IPS DF 6.9 (cell line): Measurements from ENCODE around the gene CTXND1.

Experiments used
- DNase-seq: peaks from one replicate; pipeline ENCODE4 v3.0.0-alpha.2; 2013; ENCODE audit warnings: low read depth, low spot score
- H3K27ac ChIP-seq: one replicate; pipeline ENCODE4 v1.5.1; 2013; ENCODE audit warnings: low read length, control low read depth
- H3K27me3 ChIP-seq: 2 replicates; pipeline ENCODE4 v1.6.1; 2013; ENCODE audit warnings: mild to moderate bottlenecking, low read length; ENCODE audit not compliant: control insufficient read depth, insufficient read depth
- H3K36me3 ChIP-seq: 2 replicates; pipeline ENCODE4 v1.6.1; 2013; ENCODE audit warnings: low read length; ENCODE audit not compliant: control insufficient read depth, insufficient read depth
- H3K4me1 ChIP-seq: 2 replicates; pipeline ENCODE4 v1.6.1; 2013; ENCODE audit warnings: low read length; ENCODE audit not compliant: control insufficient read depth, insufficient read depth
- H3K4me3 ChIP-seq: 2 replicates; pipeline ENCODE4 v1.5.1; 2013; ENCODE audit warnings: mild to moderate bottlenecking, low read length
- H3K9me3 ChIP-seq: 2 replicates; pipeline ENCODE4 v1.6.1; 2013; ENCODE audit warnings: low read length, inconsistent platforms; ENCODE audit not compliant: control insufficient read depth, insufficient read depth
- WGBS: extraction: QIAGEN DNeasy Blood & Tissue Kit; methylation state at CpG from one replicate; pipeline ENCODE4 v1.1.7; 2013; ENCODE audit warnings: mixed read lengths, missing lambda C conversion rate; ENCODE audit not compliant: insufficient read length, insufficient coverage; 5-methylcytosine and 5-hydroxymethylcytosine counted together

The CTXND1 gene

GRCh38 chr15:80240276-80240675, 11.7 kb downstream of the CTXND1 start:
- no CpG with 5 or more reads among the region's 4 CpGs for WGBS
- H3K36me3 ChIP-seq = no peaks in the 10 kb centered on the region
- H3K27me3 ChIP-seq = no peaks in the 10 kb centered on the region
- no peaks in the 10 kb centered on the region for H3K9me3 ChIP-seq
- no peak overlapping the region for H3K27ac ChIP-seq
- no peaks in the 10 kb centered on the region for H3K4me1 ChIP-seq
- no peak overlapping the region for H3K4me3 ChIP-seq
- DNase-seq = no peak

GRCh38 chr15:80234883-80235282, 17.1 kb downstream of the CTXND1 start:
- peak; percentile 37 for DNase-seq
- H3K36me3 ChIP-seq = no peaks in the 10 kb centered on the region
- H3K4me3 ChIP-seq = no peak overlapping the region
- no peak overlapping the region for H3K27ac ChIP-seq
- no peaks in the 10 kb centered on the region for H3K9me3 ChIP-seq
- no peaks in the 10 kb centered on the region for H3K27me3 ChIP-seq
- no CpG with 5 or more reads among the region's 4 CpGs for WGBS
- H3K4me1 ChIP-seq = no peaks in the 10 kb centered on the region

GRCh38 chr15:80233581-80233980, 18.4 kb downstream of the CTXND1 start:
- Histone ChIP-seq H3K27me3 (no peaks in the 10 kb centered on the region), H3K9me3 (no peaks in the 10 kb centered on the region), H3K27ac (no peak overlapping the region), H3K4me1 (no peaks in the 10 kb centered on the region), H3K4me3 (no peak overlapping the region), H3K36me3 (no peaks in the 10 kb centered on the region)
- no peak for DNase-seq
- WGBS = no CpG with 5 or more reads among the region's 9 CpGs

- no peaks in the 10 kb centered on the region for H3K36me3 ChIP-seq
- DNase-seq = no peak
- H3K27ac ChIP-seq = no peak overlapping the region
- no peaks in the 10 kb centered on the region for H3K27me3 ChIP-seq
- no CpG with 5 or more reads among the region's 2 CpGs for WGBS
- no peaks in the 10 kb centered on the region for H3K9me3 ChIP-seq
- no peaks in the 10 kb centered on the region for H3K4me1 ChIP-seq
- no peak overlapping the region for H3K4me3 ChIP-seq
Observed at GRCh38 chr15:80231371-80231770, 20.6 kb downstream of the CTXND1 start.

DNA sequence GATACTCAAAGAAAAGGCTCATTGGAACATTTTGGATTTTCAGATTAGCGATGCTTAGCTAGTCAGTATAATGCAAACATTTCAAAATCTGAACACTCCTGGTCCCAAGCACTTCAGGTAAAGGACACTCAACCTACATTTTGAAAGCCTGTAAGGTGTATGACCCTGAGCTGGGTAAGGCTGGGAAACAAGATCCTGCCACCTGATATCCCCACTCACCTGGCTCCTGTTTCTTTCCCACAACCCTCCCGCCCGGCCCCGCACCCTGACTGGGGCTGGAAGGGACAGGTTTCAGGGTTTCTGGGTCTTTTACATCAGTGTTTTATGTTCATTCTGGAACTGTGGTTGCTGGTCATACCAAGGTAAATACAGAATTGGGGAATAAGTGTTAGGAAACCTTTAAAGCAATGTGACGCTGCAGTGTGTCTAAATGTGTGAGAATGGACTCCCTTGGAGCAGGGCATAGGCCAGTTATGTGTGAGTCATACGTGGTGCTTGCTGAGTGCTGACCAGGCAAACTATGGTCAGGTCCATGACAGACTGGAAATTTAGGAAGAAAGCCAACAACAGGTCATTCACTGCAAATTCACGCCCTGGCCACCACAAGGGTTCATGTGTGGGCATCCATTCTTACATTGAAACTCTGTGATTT, 22.9 kb downstream of the CTXND1 start:
- no peak for DNase-seq
- Histone ChIP-seq H3K4me3 (no peak overlapping the region), H3K27me3 (no peaks in the 10 kb centered on the region), H3K27ac (no peak overlapping the region), H3K4me1 (no peaks in the 10 kb centered on the region), H3K9me3 (no peaks in the 10 kb centered on the region), H3K36me3 (no peaks in the 10 kb centered on the region)
- WGBS = no CpG with 5 or more reads among the region's 7 CpGs

DNA sequence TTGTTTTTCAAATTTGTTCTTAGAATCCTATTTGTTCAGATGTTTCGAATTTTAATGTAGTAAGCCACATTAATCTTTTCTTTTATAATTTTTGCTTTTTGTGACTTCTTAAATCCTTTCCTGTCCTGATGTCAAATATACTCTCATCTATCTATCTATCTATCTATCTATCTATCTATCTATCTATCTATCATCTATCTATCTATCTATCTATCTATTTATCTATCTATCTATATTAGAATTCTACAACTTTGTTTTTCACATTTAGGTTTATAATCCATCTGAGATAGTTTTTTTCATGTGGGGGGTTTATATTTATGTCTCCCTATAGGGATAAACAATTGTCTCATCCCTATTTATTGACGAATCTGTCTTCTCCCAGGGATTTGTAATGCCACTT, 32.1 kb downstream of the CTXND1 start:
- no CpG with 5 or more reads among the region's 2 CpGs for WGBS

GRCh38 chr15:80217327-80217900, 34.6 kb downstream of the CTXND1 start:
- Histone ChIP-seq H3K4me3 (no peak overlapping the region), H3K36me3 (no peaks in the 10 kb centered on the region), H3K27me3 (no peaks in the 10 kb centered on the region), H3K9me3 (no peaks in the 10 kb centered on the region), H3K4me1 (no peaks in the 10 kb centered on the region), H3K27ac (no peak overlapping the region)
- WGBS = no CpG with 5 or more reads among the region's 4 CpGs
- no peak for DNase-seq

More for the DNA sequence above, 32.1 kb downstream of the CTXND1 start:
- no peaks in the 10 kb centered on the region for H3K27me3 ChIP-seq
- no peak overlapping the region for H3K27ac ChIP-seq
- no peaks in the 10 kb centered on the region for H3K36me3 ChIP-seq
- H3K9me3 ChIP-seq = no peaks in the 10 kb centered on the region
- no peak for DNase-seq
- no peak overlapping the region for H3K4me3 ChIP-seq
- no peaks in the 10 kb centered on the region for H3K4me1 ChIP-seq

- no peaks in the 10 kb centered on the region for H3K9me3 ChIP-seq
- no peak overlapping the region for H3K4me3 ChIP-seq
- no CpG with 5 or more reads among the region's 1 CpG for WGBS
- H3K4me1 ChIP-seq = no peaks in the 10 kb centered on the region
- DNase-seq = no peak
- H3K36me3 ChIP-seq = no peaks in the 10 kb centered on the region
- H3K27me3 ChIP-seq = no peaks in the 10 kb centered on the region
- no peak overlapping the region for H3K27ac ChIP-seq
Observed at GRCh38 chr15:80216911-80217310, 35.1 kb downstream of the CTXND1 start.

- DNase-seq = no peak
- no peaks in the 10 kb centered on the region for H3K36me3 ChIP-seq
- no peak overlapping the region for H3K4me3 ChIP-seq
- no peaks in the 10 kb centered on the region for H3K27me3 ChIP-seq
- H3K4me1 ChIP-seq = no peaks in the 10 kb centered on the region
- no CpG with 5 or more reads among the region's 5 CpGs for WGBS
- no peaks in the 10 kb centered on the region for H3K9me3 ChIP-seq
- no peak overlapping the region for H3K27ac ChIP-seq
Observed at GRCh38 chr15:80216141-80216540, 35.9 kb downstream of the CTXND1 start.

DNA sequence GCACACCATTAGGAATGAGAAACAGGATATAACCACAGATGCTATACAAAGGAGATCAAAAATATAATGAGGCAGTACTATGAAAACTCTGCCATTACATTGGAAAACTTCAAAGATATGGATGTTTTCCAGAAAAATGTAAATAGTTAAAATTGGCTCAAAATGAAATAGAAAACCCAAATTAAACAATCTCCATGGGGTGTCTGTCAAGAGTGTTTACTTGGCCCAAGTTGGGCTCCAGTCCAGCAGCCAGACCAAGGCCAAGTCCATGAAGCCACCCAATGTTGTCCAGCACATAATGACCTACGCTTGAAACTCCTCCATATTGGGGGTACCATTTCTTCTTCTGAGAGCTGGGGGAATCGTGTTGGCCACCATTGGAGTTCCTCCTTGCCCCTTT, 37.1 kb downstream of the CTXND1 start:
- Histone ChIP-seq H3K9me3 (no peaks in the 10 kb centered on the region), H3K4me1 (no peaks in the 10 kb centered on the region), H3K36me3 (no peaks in the 10 kb centered on the region), H3K27me3 (no peaks in the 10 kb centered on the region), H3K27ac (no peak overlapping the region), H3K4me3 (no peak overlapping the region)
- DNase-seq = no peak
- no CpG with 5 or more reads among the region's 2 CpGs for WGBS

DNA sequence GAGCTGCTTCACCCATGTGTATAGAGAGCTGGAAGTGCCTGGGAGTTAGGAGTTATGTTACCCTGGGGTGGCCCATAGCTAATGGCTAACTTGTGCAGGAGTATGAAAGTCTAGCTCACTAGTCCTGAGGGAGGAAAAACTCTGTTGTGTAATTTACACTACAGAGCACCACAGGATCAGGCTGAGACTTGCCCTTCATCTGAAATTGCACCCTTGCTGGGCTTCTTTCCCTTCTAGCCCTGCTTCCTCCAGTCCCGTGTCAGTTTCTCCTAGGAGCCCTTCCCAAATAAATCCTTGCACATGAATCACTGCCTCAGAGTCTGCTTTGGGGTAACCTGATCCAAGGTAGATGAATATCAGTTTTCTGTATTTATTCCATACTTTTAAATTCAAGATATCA, 40.0 kb downstream of the CTXND1 start:
- WGBS = no CpG with 5 or more reads among the region's 1 CpG
- H3K36me3 ChIP-seq = no peaks in the 10 kb centered on the region
- H3K27ac ChIP-seq = no peak overlapping the region
- H3K27me3 ChIP-seq = no peaks in the 10 kb centered on the region
- DNase-seq = no peak
- no peaks in the 10 kb centered on the region; the same call in 1 of the 2 replicates for H3K4me1 ChIP-seq
- H3K9me3 ChIP-seq = no peaks in the 10 kb centered on the region
- H3K4me3 ChIP-seq = no peak overlapping the region
